Measurements from ENCODE around the gene NPBWR2. TPM values are rescaled to one million over a fixed set of nuclear protein-coding genes. Genes with fewer than 3 reads are reported as not detected.

The NPBWR2 gene
- total RNA-seq, 2 donors from 2014 or later = not detected

DNA sequence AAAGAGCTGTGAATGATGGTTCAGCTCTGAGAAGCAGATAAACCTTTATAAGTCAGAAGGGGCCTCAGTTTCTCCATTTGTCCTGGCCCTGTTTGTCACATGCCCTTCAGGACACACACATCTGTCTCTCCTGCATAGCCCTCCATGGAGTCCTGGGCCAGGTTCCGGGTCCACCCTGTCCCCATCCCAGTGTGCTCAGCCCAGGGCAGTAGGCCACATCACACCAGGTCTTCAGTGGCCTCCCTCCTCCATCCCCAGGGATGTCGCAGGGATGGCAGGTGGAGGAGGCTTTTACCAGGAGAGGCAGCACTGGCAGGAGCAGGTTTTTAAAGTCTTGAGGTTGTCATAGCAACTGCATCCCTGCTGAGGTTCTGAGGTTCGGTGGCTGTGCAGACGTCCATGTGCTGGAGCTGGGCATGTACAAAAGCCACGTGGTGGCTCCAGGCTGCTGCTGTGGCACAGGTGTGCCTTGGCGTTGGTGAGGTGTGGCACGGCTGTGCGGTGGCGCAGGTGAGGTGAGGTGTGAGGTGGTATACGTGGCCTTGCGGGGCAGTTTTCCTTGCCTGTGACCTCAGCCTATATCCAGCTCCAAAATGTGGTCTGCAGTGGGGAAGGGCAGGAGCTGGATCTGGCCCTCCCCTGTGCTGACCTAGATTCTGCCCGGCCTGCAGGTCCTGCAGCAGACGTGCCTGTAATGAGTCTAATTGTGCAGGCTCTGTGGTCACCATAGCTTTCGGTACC, 8.0 kb upstream of the NPBWR2 start:
- H3K27me3 Mint-ChIP-seq = no peaks in the 10 kb centered on the region
- H3K36me3 Mint-ChIP-seq (ENCODE audit: low read depth) = no peaks in the 10 kb centered on the region

DNA sequence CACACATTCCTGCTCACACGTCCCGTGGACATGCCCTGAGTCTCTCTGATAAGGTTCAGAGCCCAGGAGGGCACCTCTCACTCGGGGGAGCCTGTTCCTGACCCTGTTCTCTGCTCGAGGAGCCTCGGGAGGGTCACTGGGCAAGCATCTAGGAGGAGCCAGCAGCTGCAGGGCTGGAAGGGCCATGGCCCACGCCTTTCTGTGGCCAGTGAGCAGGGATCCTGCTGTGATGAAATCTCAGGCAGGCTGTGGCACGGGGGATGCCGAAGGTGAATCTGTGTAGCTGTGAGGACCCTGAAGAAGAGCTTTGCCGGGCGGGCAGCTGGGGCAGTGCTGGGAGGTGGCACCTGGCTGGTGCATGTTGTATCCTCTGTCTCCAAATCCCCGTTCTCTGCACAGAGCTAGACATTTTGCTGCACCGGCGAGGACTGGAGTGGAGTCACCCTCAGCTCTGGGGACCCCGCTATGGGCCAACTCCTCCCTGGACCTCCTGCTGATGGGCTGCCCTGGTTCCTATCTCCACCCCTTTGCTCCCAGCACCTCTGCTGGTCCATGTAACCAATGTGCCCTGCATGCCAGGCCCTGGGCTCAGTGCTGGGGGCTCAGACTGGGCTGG, 7.1 kb upstream of the NPBWR2 start:
- Mint-ChIP-seq H3K4me3 (no peak overlapping the region), H3K27me3 (no peaks in the 10 kb centered on the region), H3K36me3 (ENCODE audit: low read depth) (no peaks in the 10 kb centered on the region), H3K27ac (no peak overlapping the region), H3K9me3 (no peaks in the 10 kb centered on the region), H3K4me1 (no peaks in the 10 kb centered on the region)
- no peak for ATAC-seq (replicated peaks)

More for the DNA sequence above, 8.0 kb upstream of the NPBWR2 start:
- H3K27ac Mint-ChIP-seq = no peak overlapping the region
- H3K4me1 Mint-ChIP-seq = peaks cover 5% of the 10 kb centered on the region
- no peak for ATAC-seq (replicated peaks)
- no peaks in the 10 kb centered on the region for H3K9me3 Mint-ChIP-seq
- H3K4me3 Mint-ChIP-seq = no peak overlapping the region

DNA sequence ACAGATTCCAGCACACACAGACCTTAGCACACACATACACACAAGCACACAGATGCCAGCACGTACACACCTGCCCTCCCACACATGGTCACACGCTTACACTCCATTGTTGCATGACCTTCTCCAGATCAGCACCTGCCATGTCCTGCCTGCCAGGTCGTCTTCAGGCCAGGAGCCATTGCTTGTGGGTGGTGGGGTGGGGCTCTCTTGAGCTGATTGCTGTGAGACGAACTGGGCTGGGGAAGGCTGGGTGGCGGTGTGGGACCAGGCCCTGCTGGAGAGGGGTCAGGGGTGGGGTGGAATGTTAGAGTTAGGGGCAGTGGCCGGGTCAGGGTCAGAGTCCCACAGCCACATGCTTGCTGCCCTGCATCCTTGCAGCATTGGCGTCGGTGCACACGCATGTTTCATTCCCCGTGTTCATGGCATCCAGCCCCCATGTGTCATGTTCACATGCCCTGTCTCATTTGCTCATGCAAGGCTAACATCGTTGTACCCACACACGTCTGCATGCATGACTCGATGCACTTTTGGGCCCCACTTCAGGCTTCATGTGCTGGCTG, 6.5 kb upstream of the NPBWR2 start:
- H3K27ac Mint-ChIP-seq = no peak overlapping the region
- H3K36me3 Mint-ChIP-seq (ENCODE audit: low read depth) = no peaks in the 10 kb centered on the region
- no peak overlapping the region for H3K4me3 Mint-ChIP-seq
- no peaks in the 10 kb centered on the region for H3K9me3 Mint-ChIP-seq
- H3K27me3 Mint-ChIP-seq = no peaks in the 10 kb centered on the region
- ATAC-seq (replicated peaks) = no peak
- no peaks in the 10 kb centered on the region for H3K4me1 Mint-ChIP-seq

DNA sequence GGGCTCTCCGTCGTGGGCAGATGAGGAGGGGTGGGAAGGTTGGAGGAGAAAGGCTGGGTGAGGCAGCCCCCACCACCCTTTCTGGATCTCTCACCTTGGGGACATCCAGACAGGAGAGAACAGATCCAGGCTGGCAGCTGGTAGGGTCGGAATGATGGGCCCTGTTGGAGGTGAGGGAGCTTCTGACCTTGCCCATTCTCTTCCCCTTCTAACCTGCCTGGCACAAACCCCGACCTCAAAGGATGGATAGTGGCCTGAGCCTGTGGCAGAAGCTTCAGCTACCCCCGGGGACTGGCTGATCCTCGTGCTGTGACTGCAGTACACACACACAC, 6.0 kb upstream of the NPBWR2 start:
- no peaks in the 10 kb centered on the region for H3K4me1 Mint-ChIP-seq
- no peaks in the 10 kb centered on the region for H3K9me3 Mint-ChIP-seq
- H3K36me3 Mint-ChIP-seq (ENCODE audit: low read depth) = no peaks in the 10 kb centered on the region
- no peak overlapping the region for H3K4me3 Mint-ChIP-seq
- H3K27ac Mint-ChIP-seq = no peak overlapping the region
- no peak for ATAC-seq (replicated peaks)
- no peaks in the 10 kb centered on the region for H3K27me3 Mint-ChIP-seq

DNA sequence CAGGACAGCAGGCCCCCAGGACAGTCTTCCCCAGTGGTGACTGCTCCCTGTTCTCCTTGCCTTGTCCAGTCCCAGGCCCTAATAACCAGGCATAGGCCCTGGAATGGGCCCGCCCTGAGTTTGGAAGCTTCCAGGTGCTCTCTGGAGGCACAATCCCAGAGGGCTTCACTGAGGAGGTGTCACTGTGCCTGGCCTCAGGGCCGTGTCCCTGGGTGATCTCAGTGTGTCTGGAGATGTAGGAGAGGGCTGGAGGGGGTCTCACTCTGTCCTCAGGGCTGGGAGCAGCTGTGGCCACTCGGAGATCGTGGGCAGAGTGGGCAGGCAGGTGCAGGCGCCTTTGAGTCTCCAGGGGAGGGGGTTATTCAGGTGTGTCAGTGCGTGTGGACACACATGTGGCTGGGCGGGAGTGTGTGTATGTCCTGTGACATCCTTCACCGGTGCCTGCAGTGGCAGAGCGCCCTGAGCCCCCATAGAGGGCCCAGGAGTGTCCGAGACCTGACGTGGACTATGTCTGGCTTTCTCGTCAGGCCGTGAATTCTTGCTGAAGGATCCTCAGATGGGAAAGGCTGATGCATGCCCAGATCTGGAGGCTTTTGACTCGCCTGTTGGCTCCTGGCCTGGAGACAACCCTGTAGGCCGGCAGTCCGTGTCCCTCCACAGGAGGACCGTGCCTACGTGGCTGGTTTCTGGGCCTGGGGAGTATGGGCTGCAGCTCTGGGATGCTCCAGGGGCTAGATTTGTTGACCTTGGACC, 5.5 kb upstream of the NPBWR2 start:
- H3K4me3 Mint-ChIP-seq = no peak overlapping the region
- ATAC-seq (replicated peaks) = no peak
- no peaks in the 10 kb centered on the region for H3K4me1 Mint-ChIP-seq
- no peaks in the 10 kb centered on the region for H3K36me3 Mint-ChIP-seq (ENCODE audit: low read depth)
- no peaks in the 10 kb centered on the region for H3K27me3 Mint-ChIP-seq
- H3K9me3 Mint-ChIP-seq = no peaks in the 10 kb centered on the region
- H3K27ac Mint-ChIP-seq = no peak overlapping the region

DNA sequence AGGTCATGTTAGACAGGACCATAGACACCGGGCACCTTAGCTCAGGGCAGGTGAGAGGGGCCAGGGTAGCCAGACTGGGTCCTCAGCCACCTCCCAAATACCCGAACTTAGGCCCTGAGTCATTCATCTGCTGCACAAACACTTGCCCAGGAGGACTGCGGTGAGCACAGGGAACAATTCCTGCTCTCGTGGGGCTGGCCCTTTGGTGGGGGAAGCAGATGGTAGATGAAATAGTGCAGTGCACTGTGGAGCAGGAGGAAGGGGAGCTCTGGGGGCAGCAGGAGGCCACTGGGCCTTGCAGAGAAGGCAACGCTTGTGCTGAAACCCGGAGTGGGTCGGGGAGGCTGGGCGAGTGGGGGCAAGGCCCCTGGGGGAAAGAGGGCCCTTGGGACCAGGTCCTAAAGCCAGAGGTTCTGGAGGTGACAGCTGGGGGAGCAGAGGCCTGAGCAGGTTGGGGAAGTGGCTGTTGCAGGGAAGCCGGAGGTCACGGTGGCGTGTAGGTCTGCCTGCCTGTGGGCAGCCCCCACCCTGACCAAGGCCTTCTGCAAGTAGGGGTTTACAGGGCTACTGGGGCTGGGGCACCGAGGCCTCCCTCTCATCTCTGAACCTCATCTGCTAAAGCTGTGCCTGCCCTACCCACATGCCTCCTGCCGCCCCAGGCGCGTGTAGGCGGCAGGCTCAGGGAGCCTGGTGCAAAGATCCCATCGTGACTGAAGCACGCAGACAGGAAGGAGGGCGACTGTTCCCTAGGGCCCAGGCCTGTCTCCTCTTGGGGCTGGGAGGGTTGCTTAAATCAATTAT, 4.7 kb upstream of the NPBWR2 start:
- Mint-ChIP-seq H3K4me1 (no peaks in the 10 kb centered on the region), H3K9me3 (no peaks in the 10 kb centered on the region), H3K27ac (no peak overlapping the region), H3K36me3 (ENCODE audit: low read depth) (no peaks in the 10 kb centered on the region), H3K27me3 (no peaks in the 10 kb centered on the region), H3K4me3 (no peak overlapping the region)
- ATAC-seq (replicated peaks) = no peak

DNA sequence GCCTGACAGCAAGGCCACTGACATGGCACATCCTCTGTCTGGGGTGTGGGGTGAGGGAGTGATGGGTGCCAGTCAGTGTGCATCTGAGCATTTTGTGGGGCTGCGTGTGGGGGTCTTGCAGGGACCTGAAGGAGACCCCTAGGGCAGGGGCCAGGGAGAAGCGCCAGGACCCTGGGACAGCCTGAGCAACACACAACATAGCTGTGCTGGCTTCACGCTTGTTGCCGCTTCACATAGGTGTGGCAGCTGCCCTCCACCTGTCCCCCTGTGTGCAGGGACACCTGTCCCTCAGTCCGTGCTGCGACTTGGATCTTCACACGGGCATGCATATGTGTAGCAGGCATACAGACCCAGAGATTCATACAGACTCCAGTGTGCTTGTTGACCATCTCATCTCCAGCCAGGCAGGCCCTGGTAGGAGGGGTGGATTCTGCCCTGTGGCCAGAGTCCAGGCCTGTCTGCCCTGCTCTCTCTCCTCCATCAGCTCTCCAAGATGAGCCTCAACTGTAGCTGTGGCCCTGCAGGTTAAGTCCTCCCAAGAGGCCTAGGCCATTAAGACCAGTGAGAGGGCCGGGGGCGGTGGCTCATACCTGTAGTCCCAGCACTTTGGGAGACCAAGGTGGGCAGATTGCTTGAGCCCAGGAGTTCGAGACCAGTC, 3.2 kb upstream of the NPBWR2 start:
- H3K27me3 Mint-ChIP-seq = no peaks in the 10 kb centered on the region
- no peak overlapping the region for H3K4me3 Mint-ChIP-seq
- no peaks in the 10 kb centered on the region for H3K4me1 Mint-ChIP-seq
- no peaks in the 10 kb centered on the region for H3K9me3 Mint-ChIP-seq
- no peak overlapping the region for H3K27ac Mint-ChIP-seq
- no peaks in the 10 kb centered on the region for H3K36me3 Mint-ChIP-seq (ENCODE audit: low read depth)
- ATAC-seq (replicated peaks) = no peak

DNA sequence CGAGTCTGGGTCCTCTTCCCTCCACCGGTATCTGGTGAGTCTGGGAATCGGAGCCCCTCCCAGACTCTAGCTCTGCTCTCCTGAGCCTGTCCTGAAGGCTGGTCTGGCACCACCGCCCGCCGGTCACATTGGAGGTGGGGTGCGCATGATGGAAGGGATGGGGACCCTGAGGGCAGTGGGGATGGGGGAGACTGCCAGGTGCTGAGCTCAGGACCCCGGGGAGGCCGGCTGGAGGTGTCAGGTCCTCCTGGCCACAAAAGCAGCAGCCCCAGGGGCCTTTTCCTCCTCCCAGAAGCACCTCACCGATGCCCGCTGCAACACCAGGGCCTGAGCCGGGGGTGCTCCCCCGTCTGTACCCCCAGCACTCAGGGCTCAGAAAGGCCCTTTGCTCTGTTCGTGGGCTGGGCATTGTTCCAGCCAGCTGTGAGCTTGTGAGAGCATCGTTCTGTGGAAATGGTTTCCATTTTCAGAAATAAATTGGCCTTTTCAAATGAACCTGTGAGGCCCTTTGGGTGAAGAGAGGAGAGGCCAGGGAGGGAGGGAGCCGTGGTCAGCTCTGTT, 2.5 kb upstream of the NPBWR2 start:
- H3K9me3 Mint-ChIP-seq = no peaks in the 10 kb centered on the region
- H3K4me3 Mint-ChIP-seq = no peak overlapping the region
- H3K4me1 Mint-ChIP-seq = no peaks in the 10 kb centered on the region
- H3K27ac Mint-ChIP-seq = no peak overlapping the region
- ATAC-seq (replicated peaks) = no peak
- H3K36me3 Mint-ChIP-seq (ENCODE audit: low read depth) = no peaks in the 10 kb centered on the region
- no peaks in the 10 kb centered on the region for H3K27me3 Mint-ChIP-seq

DNA sequence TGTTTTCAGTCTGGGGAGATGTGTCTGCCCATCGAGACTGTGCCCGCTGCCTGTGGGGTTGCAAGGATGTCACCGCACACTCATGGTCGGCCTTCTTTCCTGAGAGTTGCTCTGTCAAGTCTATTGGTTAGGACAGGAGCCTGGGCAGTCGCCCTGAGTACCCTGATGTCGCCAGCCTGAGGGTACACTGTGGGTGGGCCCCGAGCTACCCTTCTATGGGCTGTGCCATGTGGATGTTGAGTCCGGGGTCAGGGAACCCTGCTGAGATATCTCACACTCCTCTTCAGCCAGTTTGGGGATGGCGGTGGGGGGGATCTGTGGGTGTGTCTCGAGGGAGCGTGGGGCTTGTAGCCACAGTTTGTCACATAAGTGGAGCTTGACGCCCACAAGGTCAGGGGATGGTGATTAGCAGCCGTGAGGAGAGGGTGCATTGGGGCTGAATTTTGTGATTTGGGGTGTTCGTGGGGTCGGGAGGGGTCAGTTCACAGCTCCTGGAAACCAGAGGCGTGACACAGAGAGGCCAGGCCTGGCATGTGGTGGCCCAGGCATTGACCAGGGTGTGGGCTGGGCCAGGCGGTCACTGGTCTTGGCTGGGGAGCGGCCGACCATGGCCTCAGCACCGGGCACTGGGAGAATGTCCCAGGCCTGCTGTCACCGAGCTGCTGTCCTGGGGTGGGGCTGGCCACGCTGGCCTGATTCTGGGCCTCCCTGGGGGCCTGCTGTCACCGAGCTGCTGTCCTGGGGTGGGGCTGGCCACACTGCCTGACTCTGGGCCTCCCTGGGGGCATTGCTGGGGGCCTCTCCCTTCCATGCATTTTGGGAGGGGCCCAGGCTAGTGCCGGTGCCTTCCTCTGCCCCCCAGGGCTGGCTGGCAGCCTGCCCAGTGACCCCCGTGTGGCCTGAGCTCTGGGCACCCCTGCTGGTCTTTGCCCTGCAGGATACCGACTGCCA, 1.6 kb upstream of the NPBWR2 start:
- ATAC-seq (replicated peaks) = no peak
- Mint-ChIP-seq H3K4me1 (no peaks in the 10 kb centered on the region), H3K9me3 (no peaks in the 10 kb centered on the region), H3K4me3 (no peak overlapping the region), H3K27me3 (no peaks in the 10 kb centered on the region), H3K27ac (no peak overlapping the region), H3K36me3 (ENCODE audit: low read depth) (no peaks in the 10 kb centered on the region)

DNA sequence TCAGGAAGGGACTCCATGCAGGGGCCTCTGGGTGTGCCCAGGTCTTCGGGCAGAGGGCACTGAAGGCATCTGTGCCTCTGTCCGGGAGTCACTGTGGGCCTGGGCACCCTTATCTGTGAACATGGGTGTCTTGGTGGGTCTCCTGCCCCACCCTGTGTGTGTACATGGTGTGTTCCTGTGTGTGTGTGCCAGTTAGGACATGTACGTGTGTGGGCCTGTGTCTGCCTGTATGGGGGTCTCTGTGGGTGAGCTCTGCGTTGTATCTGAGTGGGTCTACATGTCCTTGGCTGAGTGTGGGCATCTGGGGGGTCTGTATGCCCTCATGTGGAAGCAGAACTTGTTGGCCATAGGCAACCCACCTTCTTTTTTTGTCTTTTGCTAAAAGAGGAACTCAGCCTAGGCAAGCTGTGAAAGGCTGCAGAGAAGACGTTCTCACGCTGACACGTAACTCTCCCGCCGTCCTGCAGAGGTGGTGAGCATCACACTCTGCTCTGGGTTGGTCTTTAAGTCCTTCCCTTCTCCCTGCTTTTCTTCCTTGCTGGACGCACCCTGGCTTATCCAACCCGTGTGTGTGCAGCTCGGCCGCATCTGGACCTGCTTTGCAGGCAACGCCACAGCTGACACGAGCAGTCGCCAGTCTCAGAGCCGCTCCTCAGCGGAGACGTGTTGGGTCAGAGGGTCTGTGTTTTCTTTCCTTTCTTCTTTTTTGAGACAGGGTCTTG, 532 bp upstream of the NPBWR2 start:
- Mint-ChIP-seq H3K9me3 (no peaks in the 10 kb centered on the region), H3K4me3 (no peak overlapping the region), H3K36me3 (ENCODE audit: low read depth) (no peaks in the 10 kb centered on the region), H3K27ac (no peak overlapping the region), H3K27me3 (no peaks in the 10 kb centered on the region), H3K4me1 (no peaks in the 10 kb centered on the region)
- ATAC-seq (replicated peaks) = no peak

DNA sequence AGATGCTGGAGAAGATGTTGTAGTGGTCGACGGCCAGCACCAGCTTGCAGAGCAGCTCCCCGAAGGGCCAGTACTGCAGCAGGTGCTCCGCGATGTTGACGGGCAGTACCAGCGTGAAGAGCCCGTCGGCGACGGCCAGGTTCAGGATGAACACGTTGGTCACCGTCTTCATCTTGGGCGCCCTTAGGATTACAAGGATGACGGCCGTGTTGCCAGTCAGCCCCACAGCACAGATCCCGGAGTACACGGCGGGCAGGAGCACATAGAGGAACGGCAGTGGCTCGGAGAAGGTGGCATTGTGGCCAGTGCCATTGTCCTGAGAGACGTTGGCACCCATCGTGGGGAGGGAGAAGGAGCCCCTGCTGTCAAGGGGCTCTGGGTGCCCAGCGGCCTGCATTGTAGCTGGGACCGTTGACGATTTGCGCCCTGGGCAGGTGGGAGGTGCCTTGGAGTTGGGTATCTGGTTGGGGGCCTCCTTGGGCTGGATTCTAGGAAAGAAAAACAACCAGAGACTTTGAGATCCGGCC, 867 bp downstream of the NPBWR2 start:
- no peak overlapping the region for H3K27ac Mint-ChIP-seq
- no peak for ATAC-seq (replicated peaks)
- no peaks in the 10 kb centered on the region for H3K4me1 Mint-ChIP-seq
- no peaks in the 10 kb centered on the region for H3K36me3 Mint-ChIP-seq (ENCODE audit: low read depth)
- no peak overlapping the region for H3K4me3 Mint-ChIP-seq
- no peaks in the 10 kb centered on the region for H3K9me3 Mint-ChIP-seq
- peaks cover 4% of the 10 kb centered on the region for H3K27me3 Mint-ChIP-seq

DNA sequence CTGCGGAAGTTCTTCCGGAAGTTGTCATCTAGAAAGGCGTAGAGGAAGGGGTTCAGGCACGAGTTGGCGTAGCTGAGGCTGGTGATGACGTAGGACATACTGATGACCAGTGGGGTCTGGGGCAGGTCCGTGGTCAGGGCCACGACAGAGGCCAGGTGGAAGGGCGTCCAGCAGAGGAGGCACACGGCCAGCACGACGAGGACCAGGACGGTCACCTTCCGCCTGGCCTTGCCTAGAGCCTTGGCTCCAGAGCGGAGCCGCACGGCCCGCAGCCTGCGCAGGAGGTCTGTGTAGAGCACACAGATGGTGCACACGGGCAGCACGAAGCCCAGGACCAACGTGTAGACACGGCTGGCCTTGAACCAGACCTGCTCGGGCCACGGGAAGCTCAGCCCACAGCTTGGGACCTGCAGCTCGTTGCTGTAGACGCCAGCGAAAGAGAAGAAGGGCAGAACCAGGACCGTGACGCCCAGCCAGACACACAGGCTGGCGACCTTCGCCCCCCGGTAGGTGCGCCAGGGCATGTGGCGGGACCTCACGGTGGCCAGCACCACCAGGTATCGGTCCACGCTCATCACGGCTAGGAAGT, 1.4 kb downstream of the NPBWR2 start:
- Mint-ChIP-seq H3K27ac (no peak overlapping the region), H3K4me3 (no peak overlapping the region), H3K27me3 (peaks cover 6% of the 10 kb centered on the region), H3K4me1 (no peaks in the 10 kb centered on the region), H3K9me3 (no peaks in the 10 kb centered on the region), H3K36me3 (ENCODE audit: low read depth) (no peaks in the 10 kb centered on the region)
- ATAC-seq (replicated peaks) = no peak

Data from activated T-helper 17 cell treated with anti-CD3 and anti-CD28 coated beads, Interleukin-2, amount 50 U/mL, for 72 hours (primary cell).